RWPE2 (cell line): ENCODE data around the gene RRM1.
"Not testable (repeated sequence)": the region's sequence is repeated elsewhere in the genome, so short reads cannot be mapped to it uniquely, and the experiment has no call there.

Experiments used
- ATAC-seq: fragments of 200-7000 bp; cut with Tn5 transposase; 3 replicates; pipeline ENCODE4 v1.9.1; 2021; ENCODE audit warnings: low read depth
- DNase-seq: peaks from one replicate; pipeline ENCODE4 v3.0.0-alpha.2; 2020; ENCODE audit warnings: low spot score
- H3K27ac ChIP-seq: fragments of 450-650 bp; 2 replicates; pipeline ENCODE4 v1.5.1; 2017; ENCODE audit warnings: mild to moderate bottlenecking; ENCODE audit not compliant: poor library complexity, severe bottlenecking
- H3K27me3 ChIP-seq: fragments of 250-450 bp; sonication (Bioruptor Pico); 2 replicates; pipeline ENCODE4 v1.5.1; 2021; ENCODE audit warnings: mild to moderate bottlenecking, moderate library complexity; ENCODE audit not compliant: insufficient read depth, poor library complexity, severe bottlenecking
- H3K36me3 ChIP-seq: fragments of 250-450 bp; sonication (Bioruptor Pico); 2 replicates; pipeline ENCODE4 v1.5.1; 2020; ENCODE audit warnings: low read depth, mild to moderate bottlenecking, moderate library complexity
- H3K4me1 ChIP-seq: fragments of 250-450 bp; sonication (Bioruptor Pico); 2 replicates; pipeline ENCODE4 v1.5.1; 2021; ENCODE audit warnings: mild to moderate bottlenecking, moderate library complexity; ENCODE audit not compliant: insufficient read depth, poor library complexity, severe bottlenecking
- H3K4me3 ChIP-seq: fragments of 250-450 bp; sonication (Bioruptor Pico); 2 replicates; pipeline ENCODE4 v1.5.1; 2021; ENCODE audit warnings: mild to moderate bottlenecking, moderate library complexity; ENCODE audit not compliant: severe bottlenecking
- H3K9me3 ChIP-seq: fragments of 250-450 bp; sonication (Bioruptor Pico); 2 replicates; pipeline ENCODE4 v1.5.1; 2021; ENCODE audit warnings: mild to moderate bottlenecking, moderate library complexity; ENCODE audit not compliant: severe bottlenecking
- TF ChIP-seq, protein P1 (sequence below): fragments of 450-650 bp; IDR thresholded peaks from one replicate; pipeline ENCODE4 v1.5.1; 2017; ENCODE audit warnings: mild to moderate bottlenecking, moderate library complexity; ENCODE audit not compliant: poor library complexity, severe bottlenecking

Gene RRM1

DNA sequence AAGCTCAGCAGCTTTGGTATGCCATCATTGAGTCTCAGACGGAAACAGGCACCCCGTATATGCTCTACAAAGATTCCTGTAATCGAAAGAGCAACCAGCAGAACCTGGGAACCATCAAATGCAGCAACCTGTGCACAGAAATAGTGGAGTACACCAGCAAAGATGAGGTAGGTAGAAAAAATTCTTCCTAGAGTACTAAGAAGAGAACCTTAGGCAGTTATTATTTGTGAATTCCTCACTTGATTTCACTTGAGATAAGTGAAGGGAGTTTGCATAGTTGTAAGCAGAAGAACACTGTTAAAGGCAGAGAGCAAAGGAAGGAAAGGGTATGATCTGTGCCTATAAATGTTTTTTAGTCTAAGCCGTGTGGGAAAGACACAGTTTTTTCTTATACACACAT is 28.6 kb downstream of the RRM1 start:
- TF ChIP-seq, protein P1, sequence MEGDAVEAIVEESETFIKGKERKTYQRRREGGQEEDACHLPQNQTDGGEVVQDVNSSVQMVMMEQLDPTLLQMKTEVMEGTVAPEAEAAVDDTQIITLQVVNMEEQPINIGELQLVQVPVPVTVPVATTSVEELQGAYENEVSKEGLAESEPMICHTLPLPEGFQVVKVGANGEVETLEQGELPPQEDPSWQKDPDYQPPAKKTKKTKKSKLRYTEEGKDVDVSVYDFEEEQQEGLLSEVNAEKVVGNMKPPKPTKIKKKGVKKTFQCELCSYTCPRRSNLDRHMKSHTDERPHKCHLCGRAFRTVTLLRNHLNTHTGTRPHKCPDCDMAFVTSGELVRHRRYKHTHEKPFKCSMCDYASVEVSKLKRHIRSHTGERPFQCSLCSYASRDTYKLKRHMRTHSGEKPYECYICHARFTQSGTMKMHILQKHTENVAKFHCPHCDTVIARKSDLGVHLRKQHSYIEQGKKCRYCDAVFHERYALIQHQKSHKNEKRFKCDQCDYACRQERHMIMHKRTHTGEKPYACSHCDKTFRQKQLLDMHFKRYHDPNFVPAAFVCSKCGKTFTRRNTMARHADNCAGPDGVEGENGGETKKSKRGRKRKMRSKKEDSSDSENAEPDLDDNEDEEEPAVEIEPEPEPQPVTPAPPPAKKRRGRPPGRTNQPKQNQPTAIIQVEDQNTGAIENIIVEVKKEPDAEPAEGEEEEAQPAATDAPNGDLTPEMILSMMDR = no peak
- H3K4me3 ChIP-seq = no peak overlapping the region
- no peaks in the 10 kb centered on the region for H3K9me3 ChIP-seq
- peaks cover 5% of the 10 kb centered on the region for H3K4me1 ChIP-seq
- H3K27me3 ChIP-seq = no peaks in the 10 kb centered on the region
- no peak for DNase-seq
- ATAC-seq = no peak
- H3K27ac ChIP-seq = no peak overlapping the region
- H3K36me3 ChIP-seq = peaks cover 91% of the 10 kb centered on the region

DNA sequence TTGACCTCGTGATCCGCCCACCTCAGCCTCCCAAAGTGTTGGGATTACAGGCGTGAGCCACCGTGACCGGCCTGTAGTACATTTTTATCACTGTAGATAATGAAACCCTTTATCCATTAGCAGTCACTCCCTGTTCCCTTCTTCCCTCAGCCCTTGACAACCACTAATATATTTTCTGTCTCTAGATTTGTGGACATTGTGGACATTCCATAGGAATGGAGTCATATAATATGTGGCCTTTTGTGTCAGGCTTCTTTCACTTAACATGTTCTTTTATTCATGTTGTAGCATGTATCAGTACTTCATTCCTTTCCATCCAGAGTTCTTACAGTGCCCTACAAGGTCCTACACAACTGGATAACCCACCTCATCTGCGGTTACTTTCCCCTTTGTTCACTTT is 30.5 kb downstream of the RRM1 start:
- TF ChIP-seq, protein P1 = no peak
- no peak for DNase-seq
- Histone ChIP-seq H3K9me3 (no peaks in the 10 kb centered on the region), H3K4me3 (no peak overlapping the region), H3K36me3 (peaks cover 89% of the 10 kb centered on the region), H3K27ac (no peak overlapping the region), H3K27me3 (no peaks in the 10 kb centered on the region), H3K4me1 (peaks cover 5% of the 10 kb centered on the region)
- ATAC-seq = peak; percentile 51

DNA sequence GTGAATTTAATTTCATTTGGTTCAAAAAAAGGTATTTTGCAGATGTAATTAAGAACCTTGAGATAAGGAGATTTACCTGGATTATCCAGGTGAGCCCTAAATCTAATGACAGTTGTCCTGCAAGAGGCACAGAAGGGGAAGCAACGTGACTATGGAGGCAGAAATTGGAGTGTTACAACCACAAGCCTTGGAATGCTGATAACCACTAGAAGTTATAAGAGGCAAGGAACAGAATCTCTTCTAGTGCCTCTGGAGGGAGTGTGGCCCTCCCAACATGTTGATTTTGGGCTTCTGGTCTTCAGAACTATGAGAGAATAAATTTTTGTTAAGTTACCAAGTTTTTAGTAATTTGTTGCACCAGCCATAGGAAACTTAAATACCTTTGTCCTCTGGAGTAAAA is 32.8 kb downstream of the RRM1 start:
- H3K27me3 ChIP-seq = no peaks in the 10 kb centered on the region
- TF ChIP-seq, protein P1 = no peak
- H3K4me1 ChIP-seq = peaks cover 5% of the 10 kb centered on the region
- no peaks in the 10 kb centered on the region for H3K9me3 ChIP-seq
- H3K27ac ChIP-seq = no peak overlapping the region
- no peak for DNase-seq
- no peak for ATAC-seq
- no peak overlapping the region for H3K4me3 ChIP-seq
- H3K36me3 ChIP-seq = peaks cover 87% of the 10 kb centered on the region

DNA sequence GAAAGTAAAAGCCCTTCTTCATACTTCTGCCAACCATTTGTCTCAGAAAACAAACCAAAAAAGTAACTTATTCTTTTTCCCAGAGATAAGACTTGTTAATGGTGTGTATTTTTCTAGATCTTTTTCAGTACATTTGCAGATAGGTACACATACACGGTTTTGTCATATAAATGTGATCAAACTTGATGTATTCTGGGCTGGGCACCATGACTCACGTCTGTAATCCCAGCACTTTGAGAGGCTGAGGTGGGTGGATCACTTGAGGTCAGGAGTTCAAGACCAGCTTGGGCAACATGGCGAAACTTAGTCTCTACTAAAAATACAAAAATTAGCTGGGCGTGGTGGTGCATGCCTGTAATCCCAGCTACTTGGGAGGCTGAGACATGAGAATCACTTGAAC is 35.6 kb downstream of the RRM1 start:
- H3K9me3 ChIP-seq, H3K4me3 ChIP-seq, ATAC-seq, DNase-seq, H3K27ac ChIP-seq, H3K4me1 ChIP-seq, H3K27me3 ChIP-seq: not testable (repeated sequence)
- peaks cover 90% of the 10 kb centered on the region for H3K36me3 ChIP-seq

DNA sequence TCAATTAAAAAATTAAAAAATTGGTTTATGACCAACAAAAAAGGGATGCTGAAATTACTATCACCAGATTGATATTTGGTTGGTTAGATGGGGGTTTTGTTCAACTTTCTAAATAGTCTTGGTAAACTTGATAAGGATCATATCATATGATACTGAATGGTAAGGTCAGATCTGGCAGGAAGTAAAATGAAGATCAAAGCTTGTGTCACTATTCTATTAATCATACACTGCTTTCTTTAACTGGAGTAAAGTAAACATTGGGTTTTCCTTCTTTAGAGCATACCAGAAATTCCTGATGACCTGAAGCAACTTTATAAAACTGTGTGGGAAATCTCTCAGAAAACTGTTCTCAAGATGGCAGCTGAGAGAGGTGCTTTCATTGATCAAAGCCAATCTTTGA is 40.2 kb downstream of the RRM1 start:
- peaks cover 6% of the 10 kb centered on the region for H3K4me1 ChIP-seq
- peaks cover 81% of the 10 kb centered on the region for H3K36me3 ChIP-seq
- no peak overlapping the region for H3K4me3 ChIP-seq
- H3K27ac ChIP-seq = no peak overlapping the region
- TF ChIP-seq, protein P1 = no peak
- ATAC-seq = peak; percentile 81
- peaks cover 3% of the 10 kb centered on the region for H3K9me3 ChIP-seq
- DNase-seq = no peak
- H3K27me3 ChIP-seq = no peaks in the 10 kb centered on the region
